Smooth muscle cell (in vitro differentiated cells): ENCODE measurements around the gene CANT1. TPM values are rescaled to one million over a fixed set of nuclear protein-coding genes. Genes with fewer than 3 reads are reported as not detected.
"Not testable (repeated sequence)": the region's sequence is repeated elsewhere in the genome, so short reads cannot be mapped to it uniquely, and the experiment has no call there.

ENCODE experiments used
- DNase-seq: peaks from one replicate; lab custom pipeline; 2025; ENCODE audit not compliant: unreplicated experiment; lab: John Stamatoyannopoulos, UW
- H2AFZ ChIP-seq: fragments of 200-600 bp; sonication (generic); 2 replicates; pipeline ENCODE4 v1.6.0; 2016; ENCODE audit warnings: antibody characterized with exemption, low read depth, mild to moderate bottlenecking
- H3F3A ChIP-seq: fragments of 200-600 bp; sonication (generic); 2 replicates; pipeline ENCODE4 v1.6.0; 2017; ENCODE audit warnings: antibody characterized with exemption, low read depth
- H3K27ac ChIP-seq: fragments of 200-600 bp; sonication (generic); 2 replicates; pipeline ENCODE4 v1.5.1; 2016; ENCODE audit warnings: low read depth, mild to moderate bottlenecking
- H3K27me3 ChIP-seq: fragments of 200-600 bp; sonication (generic); 2 replicates; pipeline ENCODE4 v1.6.1; 2016; ENCODE audit warnings: low read depth, mild to moderate bottlenecking
- H3K36me3 ChIP-seq: fragments of 200-600 bp; sonication (generic); 2 replicates; pipeline ENCODE4 v1.5.1; 2016; ENCODE audit warnings: low read depth
- H3K4me1 ChIP-seq: fragments of 200-600 bp; sonication (generic); 2 replicates; pipeline ENCODE4 v1.5.1; 2016; ENCODE audit warnings: low read depth
- H3K4me2 ChIP-seq: fragments of 200-600 bp; sonication (generic); 2 replicates; pipeline ENCODE4 v1.6.0; 2016; ENCODE audit warnings: mild to moderate bottlenecking
- H3K4me3 ChIP-seq: fragments of 200-600 bp; sonication (generic); 2 replicates; pipeline ENCODE4 v1.5.1; 2016; ENCODE audit warnings: mild to moderate bottlenecking
- H3K79me2 ChIP-seq: fragments of 200-600 bp; sonication (generic); 2 replicates; pipeline ENCODE4 v1.6.0; 2016; ENCODE audit warnings: low read depth, mild to moderate bottlenecking
- H3K9ac ChIP-seq: fragments of 200-600 bp; sonication (generic); 2 replicates; pipeline ENCODE4 v1.6.0; 2016; ENCODE audit warnings: low read depth
- H3K9me3 ChIP-seq: fragments of 200-600 bp; sonication (generic); replicated peaks from 2 replicates; pipeline ENCODE4 v1.5.1; 2016; ENCODE audit warnings: low read depth
- H4K20me1 ChIP-seq: fragments of 200-600 bp; sonication (generic); 2 replicates; pipeline ENCODE4 v1.6.0; 2016; ENCODE audit warnings: low read depth
- CTCF ChIP-seq: fragments of 200-600 bp; sonication (generic); IDR thresholded peaks from 2 replicates; pipeline ENCODE4 v1.5.1; 2017; ENCODE audit warnings: borderline replicate concordance, mild to moderate bottlenecking, antibody characterized with exemption; ENCODE audit not compliant: insufficient read depth, poor library complexity, severe bottlenecking
- WGBS: methylation state at CpG from one replicate; pipeline ENCODE4 v1.1.7; 2016; ENCODE audit warnings: low lambda C conversion rate; 5-methylcytosine and 5-hydroxymethylcytosine counted together
- polyA plus RNA-seq: library from polyadenylated mRNA; unstranded; fragments of >200 nt; fragmentation: Nextera tagmentation; extraction: Ambion mirVana; gene quantifications from 2 replicates; pipeline ENCODE4 v1.2.1, GENCODE V29; 2016
- total RNA-seq: library from RNA; depleted of rRNA; stranded (reverse); fragments of >200 nt; gene quantifications from 2 replicates; pipeline ENCODE4 v1.2.3, GENCODE V29; 2014

CANT1 gene
- total and polyA plus RNA-seq, 2 experiments from 2014 or later, result 38.3 to 42.1 TPM

- peaks cover 16% of the 10 kb centered on the region for H3K4me1 ChIP-seq
- no peaks in the 10 kb centered on the region for H3F3A ChIP-seq
- peak within 1 kb of the TSS; percentile 58 for H3K9ac ChIP-seq
- no peak within 1 kb of the TSS for H3K27ac ChIP-seq
- TF ChIP-seq CTCF, result peak; percentile 28
- H3K4me3 ChIP-seq, result peak within 1 kb of the TSS; percentile 77
- H3K27me3 ChIP-seq, result no peaks in the 10 kb centered on the region
- no peak for DNase-seq
- H3K4me2 ChIP-seq, result peak within 1 kb of the TSS; percentile 99
- 4% methylated on average over 60 of the region's 77 CpGs for WGBS
- H3K9me3 ChIP-seq, result no peaks in the 10 kb centered on the region
- H3K36me3 ChIP-seq, result no peaks in the 10 kb centered on the region
- peak within 1 kb of the TSS; percentile 91 for H2AFZ ChIP-seq
- no peaks in the 10 kb centered on the region for H3K79me2 ChIP-seq
- no peaks in the 10 kb centered on the region for H4K20me1 ChIP-seq
Measured at GRCh38 chr17:79023886-79024771, 14.6 kb upstream of the CANT1 start, which contains the start of gene C1QTNF1. C1QTNF1 (plus strand) TSS chr17:79024169; CDS start chr17:79043969, 19,800 bp downstream.

DNA sequence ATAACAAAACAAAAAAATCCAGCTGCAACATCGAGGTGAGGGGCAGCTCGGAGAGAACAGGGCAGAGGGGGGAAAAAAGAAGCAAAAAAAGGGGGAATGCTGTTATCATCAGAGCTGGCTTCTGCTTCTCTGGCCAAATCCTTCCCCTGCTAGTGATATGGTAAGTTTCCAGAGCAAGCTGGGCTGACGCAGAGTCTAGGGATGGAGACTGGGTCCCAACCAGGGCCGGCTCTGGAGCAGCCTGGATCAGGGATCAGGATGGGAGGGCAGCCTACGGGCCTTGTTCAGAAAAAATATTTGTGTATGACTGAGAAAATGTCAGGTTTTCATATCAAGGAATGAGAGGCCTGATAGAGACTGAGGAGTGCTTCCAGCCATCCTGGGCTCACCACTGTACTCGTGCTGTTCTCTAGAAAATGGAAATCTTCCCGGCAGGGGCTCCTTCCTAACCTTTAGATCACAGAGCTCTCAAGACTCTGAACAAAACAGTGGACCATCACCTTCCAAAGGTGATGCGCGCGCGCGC lies 13.7 kb upstream of the CANT1 start:
- Histone ChIP-seq H3K36me3 (no peaks in the 10 kb centered on the region), H3F3A (no peaks in the 10 kb centered on the region), H3K79me2 (no peaks in the 10 kb centered on the region), H3K9ac (no peak overlapping the region), H2AFZ (peak overlapping the region; percentile 91), H3K4me2 (peak overlapping the region; percentile 99), H4K20me1 (no peaks in the 10 kb centered on the region), H3K4me3 (peak overlapping the region; percentile 77), H3K27me3 (no peaks in the 10 kb centered on the region), H3K9me3 (no peaks in the 10 kb centered on the region), H3K27ac (no peak overlapping the region), H3K4me1 (peaks cover 16% of the 10 kb centered on the region)
- WGBS, result 63% methylated on average over 12 of the region's 12 CpGs
- DNase-seq, result no peak
- no peak for TF ChIP-seq CTCF

- Histone ChIP-seq H4K20me1 (no peaks in the 10 kb centered on the region), H3K4me1 (peaks cover 16% of the 10 kb centered on the region), H3K4me2 (no peak overlapping the region), H3K79me2 (no peaks in the 10 kb centered on the region), H3K4me3 (no peak overlapping the region), H3K27me3 (no peaks in the 10 kb centered on the region), H3K9me3 (no peaks in the 10 kb centered on the region), H3K27ac (no peak overlapping the region), H3F3A (no peaks in the 10 kb centered on the region), H2AFZ (no peak overlapping the region), H3K36me3 (no peaks in the 10 kb centered on the region), H3K9ac (no peak overlapping the region)
- DNase-seq, result no peak
- TF ChIP-seq CTCF, result no peak
- WGBS, result 68% methylated on average over 9 of the region's 9 CpGs
Measured at GRCh38 chr17:79022507-79022991, 13.0 kb upstream of the CANT1 start.

DNA sequence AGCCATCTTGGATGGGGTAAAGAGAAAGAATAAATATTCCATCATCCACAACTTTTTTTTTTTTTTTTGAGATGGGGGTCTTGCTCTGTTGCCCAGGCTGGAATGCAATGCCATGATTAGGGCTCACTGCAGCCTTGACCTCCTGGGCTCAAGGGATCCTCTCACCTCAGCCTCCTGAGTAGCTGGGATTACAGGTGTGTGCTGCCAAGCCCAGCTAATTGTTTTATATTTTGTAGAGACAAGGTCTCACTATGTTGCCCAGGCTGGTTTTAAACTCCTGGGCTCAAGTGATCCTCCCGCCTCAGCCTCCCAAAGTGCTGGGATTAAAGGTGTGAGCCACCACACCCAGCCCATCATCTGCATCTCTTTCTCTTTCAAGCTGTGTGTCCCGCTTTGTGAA lies 12.4 kb upstream of the CANT1 start:
- H3K4me2 ChIP-seq, H3K4me3 ChIP-seq, H2AFZ ChIP-seq, H3K27me3 ChIP-seq, H3K79me2 ChIP-seq, H3K36me3 ChIP-seq, H3K9me3 ChIP-seq, H3K9ac ChIP-seq, H3K27ac ChIP-seq, H4K20me1 ChIP-seq, H3F3A ChIP-seq, DNase-seq: not testable (repeated sequence)
- H3K4me1 ChIP-seq, result peaks cover 11% of the 10 kb centered on the region
- 59% methylated on average over 2 of the region's 2 CpGs for WGBS
